ENCODE measurements around the gene TRIO. TPM values are rescaled to one million over a fixed set of nuclear protein-coding genes. Genes with fewer than 3 reads are reported as not detected.

Gene TRIO
- total and polyA plus RNA-seq, 10 of the 15 experiments (the other 5 are each of a cell fraction or from before 2014, with no cell fraction given): 5.1 to 96.4 (median 44.6) TPM

DNA sequence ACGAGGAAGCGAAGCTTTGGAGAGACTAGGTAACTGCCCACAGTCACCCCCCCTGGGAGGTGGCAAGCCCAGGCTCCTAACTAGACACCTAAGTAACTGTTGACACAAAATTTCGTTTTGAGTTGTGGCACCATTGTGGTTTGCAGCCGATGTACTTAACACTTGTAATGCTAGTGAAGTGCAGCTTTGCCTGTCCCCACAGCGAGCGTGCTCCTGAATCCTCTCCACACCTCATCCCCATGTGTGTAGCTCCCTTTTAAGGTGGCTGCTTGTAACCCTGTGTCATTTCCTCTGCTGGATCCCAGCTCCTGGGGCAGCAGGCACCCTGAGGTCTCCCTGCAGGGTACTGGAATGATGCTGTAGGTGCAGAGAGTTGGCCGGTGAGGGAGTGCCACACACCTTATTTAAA lies 114.9 kb downstream of the TRIO start (continued):
- peak; percentile 68 to 78; a peak in 3 of 4 replicates for TF ChIP-seq IKZF2 (IDR thresholded peaks at IDR 0.05)
- TF ChIP-seq, protein P1, sequence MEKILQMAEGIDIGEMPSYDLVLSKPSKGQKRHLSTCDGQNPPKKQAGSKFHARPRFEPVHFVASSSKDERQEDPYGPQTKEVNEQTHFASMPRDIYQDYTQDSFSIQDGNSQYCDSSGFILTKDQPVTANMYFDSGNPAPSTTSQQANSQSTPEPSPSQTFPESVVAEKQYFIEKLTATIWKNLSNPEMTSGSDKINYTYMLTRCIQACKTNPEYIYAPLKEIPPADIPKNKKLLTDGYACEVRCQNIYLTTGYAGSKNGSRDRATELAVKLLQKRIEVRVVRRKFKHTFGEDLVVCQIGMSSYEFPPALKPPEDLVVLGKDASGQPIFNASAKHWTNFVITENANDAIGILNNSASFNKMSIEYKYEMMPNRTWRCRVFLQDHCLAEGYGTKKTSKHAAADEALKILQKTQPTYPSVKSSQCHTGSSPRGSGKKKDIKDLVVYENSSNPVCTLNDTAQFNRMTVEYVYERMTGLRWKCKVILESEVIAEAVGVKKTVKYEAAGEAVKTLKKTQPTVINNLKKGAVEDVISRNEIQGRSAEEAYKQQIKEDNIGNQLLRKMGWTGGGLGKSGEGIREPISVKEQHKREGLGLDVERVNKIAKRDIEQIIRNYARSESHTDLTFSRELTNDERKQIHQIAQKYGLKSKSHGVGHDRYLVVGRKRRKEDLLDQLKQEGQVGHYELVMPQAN (conservative IDR thresholded peaks at IDR 0.05): 0 out of 2 replicates have a peak, but pooled peaks have one; percentile 14
- TF ChIP-seq, protein P2, sequence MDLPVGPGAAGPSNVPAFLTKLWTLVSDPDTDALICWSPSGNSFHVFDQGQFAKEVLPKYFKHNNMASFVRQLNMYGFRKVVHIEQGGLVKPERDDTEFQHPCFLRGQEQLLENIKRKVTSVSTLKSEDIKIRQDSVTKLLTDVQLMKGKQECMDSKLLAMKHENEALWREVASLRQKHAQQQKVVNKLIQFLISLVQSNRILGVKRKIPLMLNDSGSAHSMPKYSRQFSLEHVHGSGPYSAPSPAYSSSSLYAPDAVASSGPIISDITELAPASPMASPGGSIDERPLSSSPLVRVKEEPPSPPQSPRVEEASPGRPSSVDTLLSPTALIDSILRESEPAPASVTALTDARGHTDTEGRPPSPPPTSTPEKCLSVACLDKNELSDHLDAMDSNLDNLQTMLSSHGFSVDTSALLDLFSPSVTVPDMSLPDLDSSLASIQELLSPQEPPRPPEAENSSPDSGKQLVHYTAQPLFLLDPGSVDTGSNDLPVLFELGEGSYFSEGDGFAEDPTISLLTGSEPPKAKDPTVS (IDR thresholded peaks at IDR 0.05; ENCODE audit: low read depth, low read length): no peak
- TF ChIP-seq, protein P3, sequence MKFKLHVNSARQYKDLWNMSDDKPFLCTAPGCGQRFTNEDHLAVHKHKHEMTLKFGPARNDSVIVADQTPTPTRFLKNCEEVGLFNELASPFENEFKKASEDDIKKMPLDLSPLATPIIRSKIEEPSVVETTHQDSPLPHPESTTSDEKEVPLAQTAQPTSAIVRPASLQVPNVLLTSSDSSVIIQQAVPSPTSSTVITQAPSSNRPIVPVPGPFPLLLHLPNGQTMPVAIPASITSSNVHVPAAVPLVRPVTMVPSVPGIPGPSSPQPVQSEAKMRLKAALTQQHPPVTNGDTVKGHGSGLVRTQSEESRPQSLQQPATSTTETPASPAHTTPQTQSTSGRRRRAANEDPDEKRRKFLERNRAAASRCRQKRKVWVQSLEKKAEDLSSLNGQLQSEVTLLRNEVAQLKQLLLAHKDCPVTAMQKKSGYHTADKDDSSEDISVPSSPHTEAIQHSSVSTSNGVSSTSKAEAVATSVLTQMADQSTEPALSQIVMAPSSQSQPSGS (IDR thresholded peaks at IDR 0.05; ENCODE audit: low read length): no peak
- TF ChIP-seq TARDBP (IDR thresholded peaks at IDR 0.05; ENCODE audit: borderline replicate concordance): no peak
- TF ChIP-seq RUNX3 (IDR thresholded peaks at IDR 0.05; ENCODE audit: low read length): peak; percentile 89
- TF ChIP-seq MTA3 (IDR thresholded peaks at IDR 0.05; ENCODE audit: borderline replicate concordance, low read length): no peak
- no peak for TF ChIP-seq SIN3A (IDR thresholded peaks at IDR 0.05; ENCODE audit: low read depth, low read length)
- no peak for TF ChIP-seq PAX5 (IDR thresholded peaks at IDR 0.05; ENCODE audit: borderline replicate concordance, low read depth, low read length)
- TF ChIP-seq BHLHE40 (IDR thresholded peaks at IDR 0.05; ENCODE audit: borderline replicate concordance in 1 of 2, low read depth in 2 of 2, low read length in 1 of 2): peak; percentile 48 to 68; a peak in 2 of 4 replicates
- TF ChIP-seq NBN (IDR thresholded peaks at IDR 0.05): 0 out of 2 replicates have a peak, but pooled peaks have one; percentile 26
- TF ChIP-seq, protein P4, sequence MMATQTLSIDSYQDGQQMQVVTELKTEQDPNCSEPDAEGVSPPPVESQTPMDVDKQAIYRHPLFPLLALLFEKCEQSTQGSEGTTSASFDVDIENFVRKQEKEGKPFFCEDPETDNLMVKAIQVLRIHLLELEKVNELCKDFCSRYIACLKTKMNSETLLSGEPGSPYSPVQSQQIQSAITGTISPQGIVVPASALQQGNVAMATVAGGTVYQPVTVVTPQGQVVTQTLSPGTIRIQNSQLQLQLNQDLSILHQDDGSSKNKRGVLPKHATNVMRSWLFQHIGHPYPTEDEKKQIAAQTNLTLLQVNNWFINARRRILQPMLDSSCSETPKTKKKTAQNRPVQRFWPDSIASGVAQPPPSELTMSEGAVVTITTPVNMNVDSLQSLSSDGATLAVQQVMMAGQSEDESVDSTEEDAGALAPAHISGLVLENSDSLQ (IDR thresholded peaks at IDR 0.05): peak; percentile 14; the same call in 1 of the 2 replicates
- peak; percentile 45; the same call in 1 of the 2 replicates for TF ChIP-seq JUNB (IDR thresholded peaks at IDR 0.05)
- TF ChIP-seq, protein P5, sequence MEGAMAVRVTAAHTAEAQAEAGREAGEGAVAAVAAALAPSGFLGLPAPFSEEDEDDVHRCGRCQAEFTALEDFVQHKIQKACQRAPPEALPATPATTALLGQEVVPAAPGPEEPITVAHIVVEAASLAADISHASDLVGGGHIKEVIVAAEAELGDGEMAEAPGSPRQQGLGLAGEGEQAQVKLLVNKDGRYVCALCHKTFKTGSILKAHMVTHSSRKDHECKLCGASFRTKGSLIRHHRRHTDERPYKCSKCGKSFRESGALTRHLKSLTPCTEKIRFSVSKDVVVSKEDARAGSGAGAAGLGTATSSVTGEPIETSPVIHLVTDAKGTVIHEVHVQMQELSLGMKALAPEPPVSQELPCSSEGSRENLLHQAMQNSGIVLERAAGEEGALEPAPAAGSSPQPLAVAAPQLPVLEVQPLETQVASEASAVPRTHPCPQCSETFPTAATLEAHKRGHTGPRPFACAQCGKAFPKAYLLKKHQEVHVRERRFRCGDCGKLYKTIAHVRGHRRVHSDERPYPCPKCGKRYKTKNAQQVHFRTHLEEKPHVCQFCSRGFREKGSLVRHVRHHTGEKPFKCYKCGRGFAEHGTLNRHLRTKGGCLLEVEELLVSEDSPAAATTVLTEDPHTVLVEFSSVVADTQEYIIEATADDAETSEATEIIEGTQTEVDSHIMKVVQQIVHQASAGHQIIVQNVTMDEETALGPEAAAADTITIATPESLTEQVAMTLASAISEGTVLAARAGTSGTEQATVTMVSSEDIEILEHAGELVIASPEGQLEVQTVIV (IDR thresholded peaks at IDR 0.05; ENCODE audit: borderline replicate concordance, partially characterized antibody): no peak
- TF ChIP-seq, protein P6, sequence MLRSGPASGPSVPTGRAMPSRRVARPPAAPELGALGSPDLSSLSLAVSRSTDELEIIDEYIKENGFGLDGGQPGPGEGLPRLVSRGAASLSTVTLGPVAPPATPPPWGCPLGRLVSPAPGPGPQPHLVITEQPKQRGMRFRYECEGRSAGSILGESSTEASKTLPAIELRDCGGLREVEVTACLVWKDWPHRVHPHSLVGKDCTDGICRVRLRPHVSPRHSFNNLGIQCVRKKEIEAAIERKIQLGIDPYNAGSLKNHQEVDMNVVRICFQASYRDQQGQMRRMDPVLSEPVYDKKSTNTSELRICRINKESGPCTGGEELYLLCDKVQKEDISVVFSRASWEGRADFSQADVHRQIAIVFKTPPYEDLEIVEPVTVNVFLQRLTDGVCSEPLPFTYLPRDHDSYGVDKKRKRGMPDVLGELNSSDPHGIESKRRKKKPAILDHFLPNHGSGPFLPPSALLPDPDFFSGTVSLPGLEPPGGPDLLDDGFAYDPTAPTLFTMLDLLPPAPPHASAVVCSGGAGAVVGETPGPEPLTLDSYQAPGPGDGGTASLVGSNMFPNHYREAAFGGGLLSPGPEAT (IDR thresholded peaks at IDR 0.05; ENCODE audit: low read depth): 0 out of 2 replicates have a peak, but pooled peaks have one; percentile 36
- TF ChIP-seq CBX5 (IDR thresholded peaks at IDR 0.05; ENCODE audit: low read depth): 0 out of 2 replicates have a peak, but pooled peaks have one; percentile 27
